GM11168 (cell line): Measurements from ENCODE around the gene MARK4.
"Not testable (repeated sequence)": the region's sequence is repeated elsewhere in the genome, so short reads cannot be mapped to it uniquely, and the experiment has no call there.

Experiments used
- in situ Hi-C: fragments of 300-500 bp; cut with MboI; formaldehyde crosslinking; loops from one replicate; pipeline ENCODE4 v1.12.0; 2022; ENCODE audit warnings: low sequenced_read_pairs; ENCODE audit not compliant: unreplicated experiment

MARK4 gene

DNA sequence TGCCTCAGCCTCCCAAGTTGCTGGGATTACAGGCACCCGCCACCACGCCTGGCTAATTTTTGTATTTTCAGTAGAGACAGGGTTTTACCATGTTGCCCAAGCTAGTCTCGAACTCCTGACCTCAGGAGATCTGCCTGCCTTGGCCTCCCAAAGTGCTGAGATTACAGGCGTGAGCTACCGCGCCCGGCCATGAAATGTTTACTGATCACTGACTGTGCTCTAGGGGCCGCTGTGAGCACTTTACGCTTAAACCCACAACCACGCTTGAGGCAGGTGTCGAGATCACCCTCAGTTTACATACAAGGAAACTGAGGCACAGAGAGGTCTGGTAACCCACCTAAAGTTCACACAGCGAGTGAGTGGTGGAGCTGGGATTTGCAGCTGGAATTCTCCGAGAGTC is 18.9 kb downstream of the MARK4 start:
- in situ Hi-C loops, result not testable (repeated sequence)

DNA sequence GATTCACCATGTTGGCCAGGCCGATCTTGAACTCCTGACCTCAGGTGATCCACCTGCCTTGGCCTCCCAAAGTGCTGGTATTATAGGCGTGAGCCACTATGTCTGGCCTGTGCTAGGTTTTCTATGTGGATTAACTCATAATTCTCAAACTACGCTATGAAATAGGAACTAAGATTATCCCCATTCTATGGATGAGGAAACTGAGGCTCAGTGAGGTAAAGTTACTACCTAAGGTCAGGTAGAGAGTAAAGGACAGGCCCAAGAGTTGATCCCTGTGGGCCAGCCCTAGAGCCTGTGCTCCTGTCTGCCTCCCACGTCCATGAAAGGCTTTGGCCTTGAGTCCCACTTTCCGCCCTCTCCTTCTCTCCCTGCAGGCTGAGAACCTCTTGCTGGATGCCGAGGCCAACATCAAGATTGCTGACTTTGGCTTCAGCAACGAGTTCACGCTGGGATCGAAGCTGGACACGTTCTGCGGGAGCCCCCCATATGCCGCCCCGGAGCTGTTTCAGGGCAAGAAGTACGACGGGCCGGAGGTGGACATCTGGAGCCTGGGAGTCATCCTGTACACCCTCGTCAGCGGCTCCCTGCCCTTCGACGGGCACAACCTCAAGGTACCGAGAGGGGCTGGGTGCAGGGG is 20.1 kb downstream of the MARK4 start:
- in situ Hi-C loops, result no loop called here

DNA sequence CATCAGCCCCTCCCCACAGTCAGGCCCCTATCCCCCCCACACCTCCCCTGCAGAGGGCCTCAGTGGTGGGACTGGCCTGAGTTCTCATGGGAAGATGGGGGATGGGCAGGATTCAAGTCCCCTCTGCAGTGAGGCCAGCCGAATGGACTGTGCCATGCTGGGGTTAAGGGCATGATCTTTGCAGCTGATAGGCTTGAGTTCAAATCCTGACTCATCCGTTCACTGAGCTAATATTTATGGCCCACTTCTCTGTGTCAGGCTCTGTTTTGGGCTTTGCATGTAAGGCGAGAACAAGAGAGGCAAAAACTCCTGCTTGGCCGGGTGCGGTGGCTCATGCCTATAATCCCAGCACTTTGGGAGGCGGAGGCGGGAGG is 20.7 kb downstream of the MARK4 start:
- in situ Hi-C loops, result no loop called here

DNA sequence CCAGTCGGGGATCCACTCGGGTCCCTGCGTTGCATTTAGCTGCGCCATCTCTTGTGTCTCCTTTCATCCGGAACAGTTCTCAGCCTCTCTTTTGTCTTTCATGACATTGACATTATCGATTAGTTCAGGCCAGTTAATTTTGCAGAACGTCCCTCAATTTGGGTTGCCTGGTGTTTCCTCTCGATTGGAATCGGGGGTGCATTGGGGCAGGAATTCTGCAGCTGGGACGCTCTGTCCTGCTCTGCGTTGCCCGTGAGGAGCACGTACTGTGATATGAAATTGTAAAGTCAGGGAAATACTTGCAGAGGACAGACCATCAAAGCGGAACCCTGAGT is 22.4 kb downstream of the MARK4 start:
- in situ Hi-C loops, result no loop called here

DNA sequence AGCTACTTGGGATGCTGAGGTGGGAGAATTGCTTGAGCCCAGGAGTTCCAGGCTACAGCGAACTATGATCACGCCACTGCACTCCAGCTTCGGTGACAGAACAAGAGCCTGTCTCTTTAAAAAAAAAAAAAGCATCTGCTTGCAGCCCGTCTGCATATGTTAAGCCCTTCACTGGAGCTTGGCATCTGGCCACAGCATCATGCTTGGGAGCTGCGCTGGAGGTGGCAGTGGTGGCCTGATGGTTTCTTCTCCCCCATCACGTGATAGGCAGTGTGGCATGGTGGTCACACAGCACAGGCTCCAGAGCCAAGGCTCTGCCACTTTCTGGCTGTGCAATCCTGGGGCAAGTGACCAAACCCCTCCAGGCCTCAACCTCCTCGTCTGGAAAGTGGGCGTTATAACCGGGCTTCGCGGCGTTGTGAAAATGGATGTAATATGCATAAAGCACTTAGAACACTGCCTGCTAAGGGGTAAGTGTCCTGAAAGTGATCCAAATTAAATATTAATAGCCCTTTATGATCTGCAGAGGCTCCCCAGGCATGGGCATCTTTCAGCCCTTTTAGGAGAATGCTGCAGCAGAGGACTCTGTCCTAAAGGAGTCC is 24.4 kb downstream of the MARK4 start:
- in situ Hi-C loops, result no loop called here

DNA sequence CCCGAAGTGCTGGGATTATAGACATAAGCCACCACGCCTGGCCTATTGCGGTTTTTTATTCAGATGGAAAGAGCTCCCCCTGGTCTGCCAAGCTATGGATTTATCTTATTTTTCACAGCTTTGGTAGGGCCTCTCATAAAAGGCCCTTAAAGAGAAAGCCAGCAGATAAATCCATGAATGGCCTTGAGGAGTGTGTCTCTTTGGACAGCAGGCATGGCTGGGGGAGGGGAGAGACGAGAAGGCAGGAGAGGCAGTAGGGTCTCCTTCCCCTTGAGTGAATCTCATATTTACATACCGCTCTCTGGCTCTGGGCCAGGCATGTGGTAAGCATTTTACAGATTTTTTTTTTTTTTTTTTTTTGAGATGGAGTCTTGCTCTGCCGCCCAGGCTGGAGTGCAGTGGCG is 25.2 kb downstream of the MARK4 start:
- in situ Hi-C loops, result no loop called here

DNA sequence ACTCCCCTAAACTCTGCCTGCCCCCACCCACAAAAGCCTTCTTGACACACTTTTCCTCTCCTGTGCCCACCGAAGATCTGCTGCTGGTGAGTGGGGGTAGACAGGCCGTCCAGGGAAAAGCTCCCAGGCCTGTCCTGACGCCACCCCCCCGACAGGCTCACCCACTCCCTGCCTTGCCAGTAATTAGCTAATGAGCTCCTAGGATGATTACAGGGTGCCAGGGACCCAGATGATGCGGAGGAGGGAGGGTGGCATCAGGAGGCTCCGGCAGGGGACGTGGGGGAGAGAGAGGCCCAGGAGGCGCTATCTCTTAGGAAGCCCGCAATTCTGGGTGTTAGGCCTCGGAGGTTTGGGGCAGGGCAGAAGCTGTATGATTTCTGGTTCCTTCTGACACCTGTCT is 27.0 kb downstream of the MARK4 start:
- in situ Hi-C loops, result no loop called here

DNA sequence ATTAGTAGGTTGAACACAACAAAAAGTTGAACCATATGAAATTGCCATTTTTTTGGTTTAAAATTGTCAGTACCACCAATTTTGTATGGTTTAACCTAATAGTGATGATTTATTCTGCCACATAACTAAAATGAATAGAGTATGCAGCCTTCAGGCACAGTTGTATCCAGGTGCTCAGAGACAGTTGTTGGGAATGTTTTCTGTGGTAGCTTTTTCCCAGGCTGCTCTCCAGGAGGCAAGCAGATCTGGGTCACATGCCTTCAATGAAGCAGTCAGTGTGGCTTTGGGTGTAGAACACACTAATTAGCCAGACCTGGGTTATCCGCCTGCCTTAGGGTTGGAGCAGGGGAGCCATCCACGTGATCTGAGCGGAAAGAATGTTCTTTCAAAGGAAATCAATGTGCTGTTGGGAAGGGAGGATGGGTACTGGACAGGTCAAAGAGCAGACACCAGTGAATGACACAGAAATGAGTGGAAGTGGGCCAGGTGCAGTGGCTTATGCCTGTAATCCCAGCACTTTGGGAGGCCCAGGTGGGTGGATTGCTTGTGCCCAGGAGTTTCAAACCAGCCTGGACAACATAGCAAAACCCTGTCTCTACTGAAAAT is 28.6 kb downstream of the MARK4 start:
- in situ Hi-C loops, result no loop called here

DNA sequence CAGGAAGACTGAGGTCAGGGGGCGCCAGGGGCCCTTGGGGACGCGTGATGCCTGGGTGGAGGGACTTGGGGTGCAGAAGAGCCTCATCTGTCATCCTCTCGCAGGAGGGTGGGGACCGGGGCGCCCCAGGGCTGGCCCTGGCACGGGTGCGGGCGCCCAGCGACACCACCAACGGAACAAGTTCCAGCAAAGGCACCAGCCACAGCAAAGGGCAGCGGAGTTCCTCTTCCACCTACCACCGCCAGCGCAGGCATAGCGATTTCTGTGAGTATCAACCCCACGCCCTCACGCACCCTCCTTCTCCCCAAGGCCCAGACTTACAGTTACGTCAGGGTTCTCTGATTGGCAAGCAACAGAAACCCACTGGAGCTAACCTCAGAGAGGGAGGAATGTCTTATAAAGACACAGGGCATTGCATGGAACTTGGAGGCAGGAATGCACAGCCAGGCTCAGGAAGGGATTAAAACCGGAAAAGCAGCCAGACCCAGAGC is 29.4 kb downstream of the MARK4 start:
- in situ Hi-C loops, result no loop called here

DNA sequence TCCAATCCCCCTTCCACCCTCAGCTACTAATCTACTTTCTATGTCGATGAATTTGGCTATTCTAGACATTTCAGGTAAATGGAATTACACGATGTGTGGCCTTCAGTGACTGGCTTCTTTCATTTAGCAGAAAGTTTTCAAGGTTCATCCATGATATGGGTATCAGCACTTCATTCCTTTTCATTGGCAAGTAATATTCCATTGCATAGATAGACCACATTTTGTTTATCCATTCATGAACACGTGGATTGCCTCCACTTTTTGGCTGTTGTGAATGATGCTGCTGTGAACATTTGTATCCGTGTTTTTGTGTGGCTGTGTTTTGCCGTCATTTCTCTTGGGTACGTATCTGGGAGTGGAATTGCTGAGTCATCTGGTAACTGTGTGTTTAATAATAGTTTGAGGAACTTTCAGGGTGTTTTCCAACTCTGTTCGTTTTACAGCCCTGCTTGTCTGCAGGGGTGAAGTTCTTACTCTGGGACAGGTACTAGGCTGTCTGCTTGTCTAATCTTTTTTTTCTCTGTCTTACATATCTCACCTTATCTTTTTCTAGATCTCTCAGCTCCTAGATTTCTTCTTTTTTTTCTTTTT is 32.5 kb downstream of the MARK4 start:
- in situ Hi-C loops, result no loop called here

DNA sequence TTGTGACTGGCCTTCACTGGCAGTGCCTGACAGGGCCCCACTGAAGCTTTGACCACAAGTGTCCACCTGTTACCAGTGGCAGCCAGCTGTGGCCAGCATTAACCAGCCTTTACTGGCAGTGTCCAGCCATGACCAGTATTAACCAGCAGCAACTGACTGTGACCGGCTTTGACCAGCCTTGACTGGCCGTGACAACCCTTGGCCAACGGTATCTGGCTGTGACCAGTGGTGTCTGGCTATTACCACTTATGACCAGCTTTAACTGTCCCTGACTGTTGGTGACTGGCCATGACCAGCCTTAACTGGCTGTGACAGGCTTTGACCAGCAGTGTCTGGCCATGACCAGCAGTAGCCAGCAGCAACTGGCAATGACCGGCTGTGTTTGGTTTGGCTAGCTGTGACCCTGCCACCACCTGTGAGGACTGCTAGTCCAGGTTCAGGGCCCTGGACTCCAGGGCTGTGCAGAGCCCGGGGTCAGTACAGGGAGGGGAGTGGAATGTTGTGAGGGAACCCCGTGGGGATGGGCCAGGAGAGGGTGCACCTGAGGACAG is 39.4 kb downstream of the MARK4 start:
- in situ Hi-C loops, result no loop called here

DNA sequence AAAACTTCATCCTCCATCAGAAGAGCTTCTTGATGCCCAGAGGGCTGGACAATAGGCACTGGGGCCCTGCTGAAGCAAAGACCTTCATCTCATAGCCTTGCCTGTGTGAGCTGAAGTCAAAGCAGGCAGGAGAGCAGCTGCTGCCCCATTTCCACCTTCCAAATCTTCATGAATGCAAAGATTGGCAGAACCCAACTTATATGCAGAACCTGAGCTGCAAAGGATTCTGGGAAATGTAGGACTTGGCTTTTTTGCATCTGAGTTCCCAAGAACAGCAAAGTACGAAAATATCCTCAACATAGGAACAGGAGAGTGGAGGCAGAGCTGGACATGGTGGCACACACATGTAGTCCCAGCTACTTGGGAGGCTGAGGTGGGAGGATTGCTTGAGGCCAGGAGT is 40.8 kb downstream of the MARK4 start:
- in situ Hi-C loops, result no loop called here

DNA sequence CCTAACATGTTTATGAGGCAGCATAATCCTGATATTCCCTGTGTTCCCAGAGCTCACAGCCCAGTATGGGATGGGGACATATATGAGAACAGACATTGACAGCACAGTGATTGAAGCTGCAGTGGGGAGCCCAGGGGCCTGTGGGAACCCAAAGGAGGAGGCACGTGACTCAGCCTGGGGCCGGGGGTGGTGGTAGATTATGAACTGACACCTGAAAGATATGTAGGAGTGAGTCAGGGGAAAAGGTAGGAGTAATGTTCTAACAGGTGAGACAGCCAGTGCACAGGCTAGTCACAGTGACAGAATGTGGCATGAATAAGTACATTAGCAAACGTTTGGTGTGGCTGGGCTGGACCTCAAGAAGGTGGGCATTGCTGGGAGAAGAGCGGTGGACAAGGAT is 42.6 kb downstream of the MARK4 start:
- in situ Hi-C loops, result no loop called here

DNA sequence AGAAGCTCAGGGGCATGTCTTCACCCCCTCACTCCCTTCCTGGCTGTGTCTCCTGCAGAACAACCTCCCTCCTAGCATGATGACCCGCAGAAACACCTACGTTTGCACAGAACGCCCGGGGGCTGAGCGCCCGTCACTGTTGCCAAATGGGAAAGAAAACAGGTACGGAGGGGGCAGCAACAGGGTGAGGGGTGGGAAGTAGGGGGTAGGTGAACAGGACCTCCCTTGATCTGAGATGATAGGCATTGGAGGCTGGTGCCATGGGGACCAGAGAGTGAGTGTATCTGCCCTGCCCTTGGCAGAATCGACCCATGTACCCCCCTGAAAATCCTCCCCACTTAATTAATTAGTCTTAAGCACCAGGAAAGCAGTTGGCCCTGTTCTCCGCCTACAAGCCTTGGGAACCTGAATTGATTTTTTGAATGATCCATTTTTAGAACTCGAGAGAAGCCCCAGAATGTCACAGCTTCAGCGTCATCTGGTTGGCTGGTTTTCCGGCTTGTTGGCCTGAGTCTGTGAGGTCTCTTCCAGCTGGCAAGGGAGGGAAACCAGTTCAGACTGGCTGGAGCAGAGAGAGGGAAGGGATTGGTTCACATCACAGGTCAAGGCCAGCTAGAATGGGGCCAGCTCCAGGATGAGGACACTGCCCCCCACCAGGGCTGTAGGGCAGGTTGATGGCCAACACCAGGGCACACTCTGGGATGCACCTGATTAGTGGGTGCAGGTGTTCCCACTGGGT is 43.4 kb downstream of the MARK4 start:
- in situ Hi-C loops, result no loop called here

DNA sequence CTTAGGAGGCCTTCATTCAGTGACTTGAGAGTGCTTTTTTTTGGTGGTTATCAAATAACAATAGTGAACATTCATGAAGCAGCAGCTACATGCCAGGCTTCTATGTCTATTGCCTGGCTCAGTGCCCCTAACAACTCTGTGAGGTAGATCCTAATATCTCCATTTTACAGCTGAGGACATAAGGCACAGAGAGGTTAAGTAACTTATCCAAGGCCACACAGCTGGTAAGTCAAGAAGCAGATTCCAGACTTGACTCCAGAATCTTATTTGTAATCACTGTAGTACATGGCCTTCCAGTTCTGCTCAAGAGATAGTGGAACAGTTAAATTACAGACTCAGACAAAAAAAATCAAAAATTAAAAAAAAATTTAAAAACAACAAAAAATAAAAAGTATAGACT is 44.8 kb downstream of the MARK4 start:
- in situ Hi-C loops, result no loop called here

DNA sequence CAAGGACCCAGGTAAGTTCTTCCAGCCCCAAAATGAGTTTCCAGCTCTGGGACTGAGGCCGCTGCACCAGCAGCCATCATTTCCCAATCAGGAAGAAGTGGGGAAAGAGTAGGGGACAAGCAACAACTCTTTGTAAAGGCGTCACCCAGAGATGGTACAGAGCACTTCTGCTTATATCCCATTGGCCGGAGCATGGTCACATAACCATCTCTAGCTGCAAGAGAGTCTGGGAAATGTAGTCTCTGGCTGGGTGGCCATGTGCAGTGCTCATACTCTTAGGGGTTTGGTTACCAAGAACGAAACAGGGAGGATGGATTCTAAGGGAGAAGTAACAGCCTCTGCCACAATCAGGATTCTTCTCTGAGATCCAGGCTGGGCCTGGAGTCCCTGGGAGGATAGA is 45.3 kb downstream of the MARK4 start:
- in situ Hi-C loops, result no loop called here

DNA sequence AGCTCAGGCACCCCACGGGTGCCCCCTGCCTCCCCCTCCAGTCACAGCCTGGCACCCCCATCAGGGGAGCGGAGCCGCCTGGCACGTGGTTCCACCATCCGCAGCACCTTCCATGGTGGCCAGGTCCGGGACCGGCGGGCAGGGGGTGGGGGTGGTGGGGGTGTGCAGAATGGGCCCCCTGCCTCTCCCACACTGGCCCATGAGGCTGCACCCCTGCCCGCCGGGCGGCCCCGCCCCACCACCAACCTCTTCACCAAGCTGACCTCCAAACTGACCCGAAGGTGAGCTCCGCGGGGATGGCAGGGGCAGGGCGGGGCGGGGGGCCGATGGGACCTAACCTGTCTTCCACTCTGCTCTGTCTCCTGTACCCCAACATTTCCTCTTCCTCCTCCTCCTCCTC is 46.6 kb downstream of the MARK4 start:
- in situ Hi-C loops, result no loop called here

DNA sequence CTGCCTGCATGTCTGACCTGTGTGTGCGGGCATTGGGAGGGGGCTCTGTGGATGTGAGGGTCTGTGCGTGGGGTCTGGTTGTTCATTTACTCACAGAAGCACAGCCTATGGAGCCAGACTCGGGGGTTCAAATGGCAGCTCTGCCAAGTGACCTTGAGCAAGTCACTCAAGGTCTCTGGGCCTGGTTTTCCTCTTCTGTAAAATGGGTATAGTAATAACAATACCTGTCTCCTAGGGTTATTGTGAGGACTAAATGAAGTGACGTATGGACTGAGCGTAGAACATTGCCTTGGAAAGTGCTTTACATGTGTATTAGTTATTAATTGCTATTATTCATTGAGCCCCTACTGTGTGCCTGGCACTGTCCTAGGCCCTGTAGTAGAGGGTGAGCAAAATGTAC is 47.2 kb downstream of the MARK4 start:
- in situ Hi-C loops, result no loop called here

DNA sequence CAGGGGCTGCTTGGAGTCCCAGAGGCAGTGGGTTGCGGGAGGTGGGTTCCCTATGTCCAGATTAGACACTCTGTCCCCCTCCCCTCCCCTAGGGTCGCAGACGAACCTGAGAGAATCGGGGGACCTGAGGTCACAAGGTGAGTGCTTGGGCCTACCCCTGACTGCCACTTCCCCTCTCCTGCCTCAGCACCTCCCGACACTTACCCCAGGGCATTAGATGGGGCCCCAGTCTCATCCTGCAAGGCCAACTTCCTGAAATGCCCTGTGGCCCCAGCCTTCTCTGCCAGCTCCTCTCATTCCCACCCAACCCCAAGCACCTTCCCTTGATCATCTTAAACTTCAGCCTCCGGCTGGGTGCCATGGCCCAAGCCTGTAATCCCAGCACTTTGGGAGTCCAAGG is 48.6 kb downstream of the MARK4 start:
- in situ Hi-C loops, result no loop called here

DNA sequence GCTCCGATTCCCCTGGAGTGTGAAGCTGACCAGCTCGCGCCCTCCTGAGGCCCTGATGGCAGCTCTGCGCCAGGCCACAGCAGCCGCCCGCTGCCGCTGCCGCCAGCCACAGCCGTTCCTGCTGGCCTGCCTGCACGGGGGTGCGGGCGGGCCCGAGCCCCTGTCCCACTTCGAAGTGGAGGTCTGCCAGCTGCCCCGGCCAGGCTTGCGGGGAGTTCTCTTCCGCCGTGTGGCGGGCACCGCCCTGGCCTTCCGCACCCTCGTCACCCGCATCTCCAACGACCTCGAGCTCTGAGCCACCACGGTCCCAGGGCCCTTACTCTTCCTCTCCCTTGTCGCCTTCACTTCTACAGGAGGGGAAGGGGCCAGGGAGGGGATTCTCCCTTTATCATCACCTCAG is 51.3 kb downstream of the MARK4 start:
- in situ Hi-C loops, result no loop called here
